ENCODE results near the gene RARB. TPM values are rescaled to one million over a fixed set of nuclear protein-coding genes. Genes with fewer than 3 reads are reported as not detected.
A peak's percentile ranks its signal among the peaks of the same experiment; 100 is the strongest.

The RARB gene
- 10 to 100 TPM in 1 of 2 donors, 1 to 10 TPM in 1; 5.4 to 24.5 TPM for total RNA-seq
- 1 to 10 TPM; 1.5 to 2.8 TPM for polyA plus RNA-seq
- long read RNA-seq, donor 1, transcript RARB-201 (8 exons, 3,084 nt), result major isoform, 10 of 10 reads
- long read RNA-seq, donor 1, partial matches to known transcripts, result 0 of 10 reads
- long read RNA-seq, donor 1, other reads (novel, unspliced or antisense), result 0 of 10 reads
- long read RNA-seq, donor 2, partial matches to known transcripts, result 0 of 3 reads
- long read RNA-seq, donor 2, other reads (novel, unspliced or antisense), result 0 of 3 reads
- long read RNA-seq, donor 3, transcript RARB-201 (8 exons, 3,084 nt), result major isoform, 5 of 5 reads
- long read RNA-seq, donor 3, partial matches to known transcripts, result 0 of 5 reads
- long read RNA-seq, donor 3, other reads (novel, unspliced or antisense), result 0 of 5 reads
- long read RNA-seq, donor 4, partial matches to known transcripts, result 5 of 7 reads
- long read RNA-seq, donor 4, other reads (novel, unspliced or antisense), result 0 of 7 reads
- long read RNA-seq, donor 5, transcript RARB-201 (8 exons, 3,084 nt), result major isoform, 13 of 225 reads
- long read RNA-seq, donor 5, partial matches to known transcripts, result 205 of 225 reads
- long read RNA-seq, donor 5, other reads (novel, unspliced or antisense), result 6 of 225 reads

DNA sequence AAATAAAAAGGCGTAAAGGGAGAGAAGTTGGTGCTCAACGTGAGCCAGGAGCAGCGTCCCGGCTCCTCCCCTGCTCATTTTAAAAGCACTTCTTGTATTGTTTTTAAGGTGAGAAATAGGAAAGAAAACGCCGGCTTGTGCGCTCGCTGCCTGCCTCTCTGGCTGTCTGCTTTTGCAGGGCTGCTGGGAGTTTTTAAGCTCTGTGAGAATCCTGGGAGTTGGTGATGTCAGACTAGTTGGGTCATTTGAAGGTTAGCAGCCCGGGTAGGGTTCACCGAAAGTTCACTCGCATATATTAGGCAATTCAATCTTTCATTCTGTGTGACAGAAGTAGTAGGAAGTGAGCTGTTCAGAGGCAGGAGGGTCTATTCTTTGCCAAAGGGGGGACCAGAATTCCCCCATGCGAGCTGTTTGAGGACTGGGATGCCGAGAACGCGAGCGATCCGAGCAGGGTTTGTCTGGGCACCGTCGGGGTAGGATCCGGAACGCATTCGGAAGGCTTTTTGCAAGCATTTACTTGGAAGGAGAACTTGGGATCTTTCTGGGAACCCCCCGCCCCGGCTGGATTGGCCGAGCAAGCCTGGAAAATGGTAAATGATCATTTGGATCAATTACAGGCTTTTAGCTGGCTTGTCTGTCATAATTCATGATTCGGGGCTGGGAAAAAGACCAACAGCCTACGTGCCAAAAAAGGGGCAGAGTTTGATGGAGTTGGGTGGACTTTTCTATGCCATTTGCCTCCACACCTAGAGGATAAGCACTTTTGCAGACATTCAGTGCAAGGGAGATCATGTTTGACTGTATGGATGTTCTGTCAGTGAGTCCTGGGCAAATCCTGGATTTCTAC lies at the start of gene RARB:
Gene RARB, plus strand, starts transcription at position 322 of the 847 bp plus-strand sequence. Its CDS starts 469 bp downstream, at position 791.
- peak within 1 kb of the TSS; percentile 91 to 98 for H3K27ac ChIP-seq (ENCODE audit: low read depth in 1 of 2, low read length in 1 of 2)
- peaks cover 0 to 16% (median 7%) of the 10 kb centered on the region in 5 donors for H3K4me1 ChIP-seq (ENCODE audit: control insufficient read depth in 5 of 5, insufficient read depth in 5 of 5, low read length in 5 of 5)
- no peaks in the 10 kb centered on the region for H3K9me3 ChIP-seq (ENCODE audit: control insufficient read depth in 4 of 4, insufficient read depth in 3 of 4, low read length in 3 of 4)
- no peaks in the 10 kb centered on the region for H3K27me3 ChIP-seq (ENCODE audit: control insufficient read depth in 3 of 3, insufficient read depth in 3 of 3, low read length in 2 of 3)
- WGBS, 2 donors, result 1% methylated on average over 27 of the region's 27 CpGs
- H3K4me3 ChIP-seq, result peak within 1 kb of the TSS; percentile 33
- peak within 1 kb of the TSS; percentile 74 to 90 for H3K9ac ChIP-seq (ENCODE audit: insufficient read depth in 1 of 2, low read length in 2 of 2)
- peak; percentile 94 to 99 (median 99) for DNase-seq
- no peaks in the 10 kb centered on the region for H3K36me3 ChIP-seq (ENCODE audit: control insufficient read depth in 4 of 4, insufficient read depth in 4 of 4, low read length in 4 of 4)
- ATAC-seq (ENCODE audit: insufficient read depth, low FRiP score), result peak; percentile 71
- TF ChIP-seq, protein P1, sequence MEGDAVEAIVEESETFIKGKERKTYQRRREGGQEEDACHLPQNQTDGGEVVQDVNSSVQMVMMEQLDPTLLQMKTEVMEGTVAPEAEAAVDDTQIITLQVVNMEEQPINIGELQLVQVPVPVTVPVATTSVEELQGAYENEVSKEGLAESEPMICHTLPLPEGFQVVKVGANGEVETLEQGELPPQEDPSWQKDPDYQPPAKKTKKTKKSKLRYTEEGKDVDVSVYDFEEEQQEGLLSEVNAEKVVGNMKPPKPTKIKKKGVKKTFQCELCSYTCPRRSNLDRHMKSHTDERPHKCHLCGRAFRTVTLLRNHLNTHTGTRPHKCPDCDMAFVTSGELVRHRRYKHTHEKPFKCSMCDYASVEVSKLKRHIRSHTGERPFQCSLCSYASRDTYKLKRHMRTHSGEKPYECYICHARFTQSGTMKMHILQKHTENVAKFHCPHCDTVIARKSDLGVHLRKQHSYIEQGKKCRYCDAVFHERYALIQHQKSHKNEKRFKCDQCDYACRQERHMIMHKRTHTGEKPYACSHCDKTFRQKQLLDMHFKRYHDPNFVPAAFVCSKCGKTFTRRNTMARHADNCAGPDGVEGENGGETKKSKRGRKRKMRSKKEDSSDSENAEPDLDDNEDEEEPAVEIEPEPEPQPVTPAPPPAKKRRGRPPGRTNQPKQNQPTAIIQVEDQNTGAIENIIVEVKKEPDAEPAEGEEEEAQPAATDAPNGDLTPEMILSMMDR (IDR thresholded peaks at IDR 0.05; ENCODE audit: control extremely low read depth, extremely low read depth), result no peak

DNA sequence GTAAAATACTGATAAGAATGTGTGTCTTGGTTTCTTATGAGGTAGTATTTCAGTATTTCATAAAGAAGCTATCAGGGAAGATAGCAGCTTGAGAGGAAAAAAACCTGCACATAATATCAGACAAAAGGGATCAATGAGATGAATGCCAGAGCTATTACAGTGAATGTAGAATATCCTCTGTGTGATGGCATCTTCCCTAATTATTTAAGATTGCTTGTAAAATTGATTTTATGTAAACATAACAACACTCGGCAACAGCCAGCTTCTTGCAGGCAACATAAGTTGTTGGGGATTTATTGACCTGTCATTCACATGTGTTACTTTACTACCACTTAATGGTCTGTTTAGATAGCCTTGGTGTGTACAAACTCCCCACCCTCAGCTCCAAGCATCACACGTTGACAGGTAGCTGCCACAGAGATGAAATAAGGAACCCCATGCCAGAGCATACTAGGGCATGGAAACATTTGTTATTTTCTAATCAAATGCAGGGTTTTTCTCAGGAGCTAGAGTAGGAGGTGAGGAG lies 49.2 kb upstream of the RARB start:
- DNase-seq (no peak), ATAC-seq (ENCODE audit: insufficient read depth, low FRiP score) (no peak)
- H3K27ac ChIP-seq (ENCODE audit: low read depth in 1 of 2, low read length in 1 of 2), result no peak overlapping the region
- H3K27me3 ChIP-seq (ENCODE audit: control insufficient read depth in 3 of 3, insufficient read depth in 3 of 3, low read length in 2 of 3), result no peaks in the 10 kb centered on the region
- no peak overlapping the region for H3K9ac ChIP-seq (ENCODE audit: insufficient read depth in 1 of 2, low read length in 2 of 2)
- WGBS, 2 donors, result 74 to 82% methylated on average over 2 of the region's 2 CpGs
- H3K9me3 ChIP-seq (ENCODE audit: control insufficient read depth in 4 of 4, insufficient read depth in 3 of 4, low read length in 3 of 4), result no peaks in the 10 kb centered on the region
- H3K36me3 ChIP-seq (ENCODE audit: control insufficient read depth in 4 of 4, insufficient read depth in 4 of 4, low read length in 4 of 4), result no peaks in the 10 kb centered on the region
- TF ChIP-seq, protein P1 (IDR thresholded peaks at IDR 0.05; ENCODE audit: control extremely low read depth, extremely low read depth), result no peak
- peaks cover 0 to 15% (median 2%) of the 10 kb centered on the region in 5 donors for H3K4me1 ChIP-seq (ENCODE audit: control insufficient read depth in 5 of 5, insufficient read depth in 5 of 5, low read length in 5 of 5)
- H3K4me3 ChIP-seq, result no peak overlapping the region

DNA sequence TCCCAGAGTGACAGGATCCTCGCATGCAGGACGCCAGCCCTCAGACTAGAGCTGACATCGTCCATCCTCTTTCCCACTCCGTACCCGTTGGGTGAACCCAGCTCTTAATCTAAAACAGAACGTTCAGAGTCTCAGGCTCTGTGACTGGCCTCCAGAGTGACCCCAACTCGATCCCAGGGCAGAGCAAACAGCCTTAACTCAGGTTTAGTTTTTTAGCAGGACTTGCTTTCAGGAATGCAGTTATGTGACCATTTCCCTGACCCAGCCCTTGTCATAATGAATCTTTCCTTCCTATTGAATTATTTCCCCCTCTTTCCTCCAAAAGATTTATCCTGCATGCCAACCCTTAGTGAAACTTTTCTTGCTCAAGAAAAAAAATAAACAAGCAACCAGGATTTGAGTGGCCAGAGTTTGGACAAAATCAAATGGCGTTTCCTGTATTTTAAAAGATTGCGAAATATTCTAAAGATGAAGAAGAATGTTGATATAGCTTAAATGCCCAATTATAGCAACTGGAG lies 47.8 kb upstream of the RARB start:
- H3K27ac ChIP-seq (ENCODE audit: low read depth in 1 of 2, low read length in 1 of 2), result peak overlapping the region in 1 of 2 donors; percentile 62
- no peak for ATAC-seq (ENCODE audit: insufficient read depth, low FRiP score)

More for the DNA sequence above, 47.8 kb upstream of the RARB start:
- Histone ChIP-seq H3K4me3 (no peak overlapping the region), H3K36me3 (ENCODE audit: control insufficient read depth in 4 of 4, insufficient read depth in 4 of 4, low read length in 4 of 4) (no peaks in the 10 kb centered on the region), H3K9me3 (ENCODE audit: control insufficient read depth in 4 of 4, insufficient read depth in 3 of 4, low read length in 3 of 4) (no peaks in the 10 kb centered on the region), H3K27me3 (ENCODE audit: control insufficient read depth in 3 of 3, insufficient read depth in 3 of 3, low read length in 2 of 3) (no peaks in the 10 kb centered on the region), H3K9ac (ENCODE audit: insufficient read depth in 1 of 2, low read length in 2 of 2) (no peak overlapping the region), H3K4me1 (ENCODE audit: control insufficient read depth in 5 of 5, insufficient read depth in 5 of 5, low read length in 5 of 5) (peaks cover 0 to 18% (median 2%) of the 10 kb centered on the region in 5 donors)
- 47 to 57% methylated on average over 9 of the region's 9 CpGs for WGBS, 2 donors
- DNase-seq, result peak; percentile 19 to 73 (median 71)
- TF ChIP-seq, protein P1 (IDR thresholded peaks at IDR 0.05; ENCODE audit: control extremely low read depth, extremely low read depth), result no peak
